Activated CD4-positive, alpha-beta T cell treated with anti-CD3 and anti-CD28 coated beads, Interleukin-2, amount 10 ng/mL, durations not matched to agents 7 days and 5 days (primary cell): ENCODE data around the gene C16orf78. TPM values are rescaled to one million over a fixed set of nuclear protein-coding genes. Genes with fewer than 3 reads are reported as not detected.

ENCODE experiments used
- CTCF ChIA-PET: fragments of 350-600 bp; sonication (Branson Sonifier 250); formaldehyde crosslinking; loops from one replicate; lab custom pipeline; 2021; ENCODE audit warnings: antibody characterized with exemption; lab: Charles Lee
- POLR2A ChIA-PET: fragments of 350-600 bp; sonication (Branson Sonifier 250); formaldehyde crosslinking; loops from one replicate; lab custom pipeline; 2021; ENCODE audit warnings: antibody characterized with exemption; lab: Charles Lee
- DNase-seq: peaks from one replicate; pipeline ENCODE4 v3.0.0-alpha.2; 2020
- H3K27ac Mint-ChIP-seq: one replicate; pipeline ENCODE4 v1.8.0; 2021; ENCODE audit warnings: mild to moderate bottlenecking, moderate library complexity, mixed read lengths
- H3K27me3 Mint-ChIP-seq: one replicate; pipeline ENCODE4 v1.8.0; 2021; ENCODE audit warnings: mixed read lengths
- H3K36me3 Mint-ChIP-seq: one replicate; pipeline ENCODE4 v1.8.0; 2021; ENCODE audit warnings: low read depth, mixed read lengths
- H3K4me1 Mint-ChIP-seq: one replicate; pipeline ENCODE4 v1.8.0; 2021; ENCODE audit warnings: mixed read lengths
- H3K4me3 Mint-ChIP-seq: one replicate; pipeline ENCODE4 v1.8.0; 2021; ENCODE audit warnings: mild to moderate bottlenecking, moderate library complexity, mixed read lengths
- H3K9me3 Mint-ChIP-seq: one replicate; pipeline ENCODE4 v1.8.0; 2021; ENCODE audit warnings: mixed read lengths
- total RNA-seq, 2 experiments: library from RNA; stranded (reverse); gene quantifications; one replicate each; pipeline ENCODE4 v1.2.3, GENCODE V29; 2021

The C16orf78 gene, protein sequence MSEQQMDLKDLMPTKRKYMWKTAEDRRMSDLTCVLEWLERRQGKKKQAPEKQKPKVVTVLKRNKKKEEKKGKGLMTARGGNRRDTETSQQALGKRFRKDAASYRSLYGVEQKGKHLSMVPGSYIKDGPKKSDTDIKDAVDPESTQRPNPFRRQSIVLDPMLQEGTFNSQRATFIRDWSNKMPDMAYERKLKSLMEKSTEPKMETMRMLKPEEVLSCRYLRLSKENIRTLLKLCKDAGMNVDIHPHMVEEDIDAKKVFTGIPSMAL
- not detected for total RNA-seq

DNA sequence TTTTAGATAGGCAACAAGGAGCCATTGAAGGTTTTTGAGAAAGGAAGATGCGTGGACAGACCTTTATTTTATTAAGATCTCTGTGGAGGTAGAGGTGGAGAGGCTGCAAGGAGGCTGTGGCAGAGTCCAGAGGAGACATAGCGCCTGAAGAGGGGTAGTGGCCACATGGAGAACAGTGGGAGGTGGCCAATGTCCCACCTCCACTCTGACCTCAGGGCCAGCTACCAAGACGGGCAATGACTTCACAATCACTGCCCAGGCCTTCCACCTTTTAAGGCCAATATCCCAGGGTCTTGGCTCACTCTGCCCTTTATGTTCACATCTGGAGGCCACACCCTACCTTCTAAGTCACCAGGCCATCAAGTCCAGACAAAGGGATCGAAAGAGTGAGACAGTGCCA is at the start of gene C16orf78:
C16orf78 (plus strand) TSS at position 301 of the 400 bp plus-strand sequence. CDS start 136 bp downstream, outside the sequence.
- Mint-ChIP-seq H3K27me3 (peaks cover 6% of the 10 kb centered on the region), H3K27ac (no peak within 1 kb of the TSS), H3K4me1 (no peaks in the 10 kb centered on the region), H3K4me3 (no peak within 1 kb of the TSS), H3K9me3 (no peaks in the 10 kb centered on the region), H3K36me3 (no peaks in the 10 kb centered on the region)
- ChIA-PET POLR2A (no interaction called here), CTCF (no interaction called here)
- DNase-seq: no peak

DNA sequence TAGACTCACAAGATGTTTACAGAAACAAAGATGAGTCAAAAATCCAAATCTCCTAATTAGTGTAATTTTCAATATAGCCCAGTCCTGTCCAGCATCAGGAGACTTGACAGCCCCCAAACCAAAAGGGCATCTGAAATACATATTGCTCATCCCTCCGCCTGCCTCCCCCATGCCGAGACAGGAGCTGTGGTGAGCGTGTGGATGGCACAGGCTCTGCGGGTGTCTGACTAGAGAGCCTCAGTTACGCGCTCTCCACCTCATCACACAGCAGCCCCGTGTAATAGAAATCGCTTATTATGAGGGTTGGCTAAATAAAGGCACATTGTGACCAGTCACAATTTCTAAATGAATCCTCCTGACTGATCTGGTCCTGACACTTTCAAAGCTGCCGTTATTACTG is 48.9 kb upstream of the C16orf78 start:
- Mint-ChIP-seq H3K4me1 (no peaks in the 10 kb centered on the region), H3K27ac (no peak overlapping the region), H3K36me3 (no peaks in the 10 kb centered on the region), H3K9me3 (no peaks in the 10 kb centered on the region), H3K27me3 (peaks cover 1% of the 10 kb centered on the region), H3K4me3 (no peak overlapping the region)
- DNase-seq: no peak
- ChIA-PET CTCF (no interaction called here), POLR2A (no interaction called here)

DNA sequence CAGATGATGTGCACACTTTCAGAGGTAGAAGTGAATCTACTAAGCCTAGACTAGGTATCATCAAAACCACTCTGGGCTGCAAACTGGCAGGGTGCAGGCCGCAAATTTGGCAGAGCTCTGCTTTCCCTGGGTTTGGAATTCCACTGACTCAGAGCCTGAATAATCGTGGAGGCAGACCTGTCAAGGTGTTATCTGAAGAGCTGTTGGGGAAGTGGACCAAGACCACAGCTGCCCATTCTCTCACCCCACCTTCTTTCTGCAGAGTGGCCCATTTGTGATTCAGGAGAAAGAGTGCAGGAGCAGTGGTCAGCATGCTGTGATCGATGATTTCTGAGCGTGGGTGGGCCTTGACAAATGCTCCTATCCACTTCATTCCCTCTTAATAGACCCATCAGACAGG is 46.1 kb upstream of the C16orf78 start:
- CTCF ChIA-PET: no interaction called here
- H3K4me3 Mint-ChIP-seq: no peak overlapping the region
- H3K4me1 Mint-ChIP-seq: no peaks in the 10 kb centered on the region
- H3K9me3 Mint-ChIP-seq: no peaks in the 10 kb centered on the region
- H3K27ac Mint-ChIP-seq: no peak overlapping the region
- POLR2A ChIA-PET: no interaction called here
- DNase-seq: no peak
- H3K36me3 Mint-ChIP-seq: no peaks in the 10 kb centered on the region
- no peaks in the 10 kb centered on the region for H3K27me3 Mint-ChIP-seq

DNA sequence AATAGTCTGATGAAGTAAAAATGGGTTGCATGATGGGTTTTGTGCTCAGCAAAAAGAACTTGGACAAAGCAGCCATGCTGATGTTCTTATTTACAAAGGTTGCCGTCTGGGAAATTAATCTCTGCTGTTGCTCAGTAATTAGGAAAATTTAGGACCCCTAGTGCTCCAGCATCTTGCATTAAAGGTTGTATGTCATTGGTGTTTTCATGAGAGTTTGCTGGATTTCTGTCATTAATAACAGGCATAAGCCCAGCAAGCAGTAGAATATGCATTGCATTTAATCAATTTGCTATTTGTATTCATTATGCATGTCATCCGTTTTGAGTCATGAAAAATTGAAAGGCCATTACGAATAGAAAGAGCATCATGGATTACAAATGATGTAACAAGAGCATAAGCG is 45.3 kb upstream of the C16orf78 start:
- ChIA-PET CTCF (no interaction called here), POLR2A (no interaction called here)
- Mint-ChIP-seq H3K9me3 (no peaks in the 10 kb centered on the region), H3K4me1 (no peaks in the 10 kb centered on the region), H3K4me3 (no peak overlapping the region), H3K27me3 (no peaks in the 10 kb centered on the region), H3K36me3 (no peaks in the 10 kb centered on the region), H3K27ac (no peak overlapping the region)
- DNase-seq: no peak

DNA sequence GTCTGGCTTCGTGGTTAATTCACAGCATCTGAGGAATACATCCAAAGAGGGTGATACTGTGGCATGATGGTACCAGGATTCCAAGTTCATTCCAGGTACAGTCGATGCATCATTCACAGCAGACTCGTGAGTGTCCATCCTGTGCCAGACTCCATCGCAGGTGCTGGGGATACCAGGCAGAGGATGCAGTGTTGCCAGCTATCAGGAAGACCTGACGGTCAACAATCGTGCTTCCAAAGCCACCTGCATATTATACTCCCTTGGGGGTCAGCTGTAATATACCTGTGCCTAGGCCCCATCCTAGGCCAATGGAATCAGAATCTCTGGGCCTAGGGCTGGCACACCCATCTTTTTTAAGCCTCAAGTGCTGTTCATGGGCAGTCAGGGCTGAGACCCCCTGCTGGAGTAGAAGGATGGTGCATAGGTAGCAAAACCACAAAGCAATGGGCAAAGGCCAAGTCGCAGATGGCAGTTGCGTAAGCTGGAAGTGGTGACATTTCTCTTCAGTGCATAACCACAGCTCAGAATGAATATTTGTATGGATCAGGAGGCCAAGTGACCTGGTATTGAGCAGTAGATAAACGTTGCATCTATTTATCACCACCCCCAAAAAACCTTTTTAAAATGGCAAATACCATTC is 42.9 kb upstream of the C16orf78 start:
- CTCF ChIA-PET: no interaction called here
- Mint-ChIP-seq H3K4me1 (no peaks in the 10 kb centered on the region), H3K27me3 (no peaks in the 10 kb centered on the region), H3K27ac (no peak overlapping the region), H3K36me3 (no peaks in the 10 kb centered on the region), H3K9me3 (no peaks in the 10 kb centered on the region), H3K4me3 (no peak overlapping the region)
- DNase-seq: no peak
- POLR2A ChIA-PET: no interaction called here

DNA sequence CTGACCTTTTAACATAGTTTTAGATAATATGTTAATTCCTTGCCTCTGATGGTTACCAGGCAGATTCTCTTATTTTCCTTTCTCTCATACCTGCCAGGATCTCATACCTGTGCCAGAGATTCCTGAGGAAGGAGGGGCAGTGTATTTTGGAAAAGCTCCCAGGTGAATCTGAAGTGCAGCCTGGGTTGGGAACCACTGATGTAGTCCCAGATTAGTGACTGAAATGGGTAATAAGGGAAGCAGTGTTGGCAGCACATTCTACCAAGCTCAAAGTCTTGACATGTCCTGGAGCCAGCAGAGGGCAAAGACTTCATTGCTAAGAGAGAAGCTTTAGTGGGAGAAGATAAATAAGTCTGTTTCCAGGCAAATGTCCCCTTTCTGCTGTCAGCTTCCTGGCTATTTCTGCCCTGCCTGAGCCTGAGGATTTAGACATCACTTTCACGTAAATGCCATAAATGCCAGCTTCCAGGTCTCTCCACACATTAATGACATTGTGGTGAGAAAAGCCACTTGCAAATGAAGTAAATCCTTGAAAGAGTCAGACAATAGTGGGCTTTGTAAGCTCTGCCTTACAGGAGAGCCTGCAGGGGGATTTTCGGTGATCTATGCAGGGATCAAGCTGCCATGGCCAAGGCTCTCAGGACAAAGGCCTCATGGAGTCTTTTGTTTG is 40.9 kb upstream of the C16orf78 start:
- Mint-ChIP-seq H3K27me3 (no peaks in the 10 kb centered on the region), H3K27ac (no peak overlapping the region), H3K4me1 (no peaks in the 10 kb centered on the region), H3K4me3 (no peak overlapping the region), H3K9me3 (no peaks in the 10 kb centered on the region), H3K36me3 (no peaks in the 10 kb centered on the region)
- CTCF ChIA-PET: no interaction called here
- POLR2A ChIA-PET: no interaction called here
- no peak for DNase-seq

DNA sequence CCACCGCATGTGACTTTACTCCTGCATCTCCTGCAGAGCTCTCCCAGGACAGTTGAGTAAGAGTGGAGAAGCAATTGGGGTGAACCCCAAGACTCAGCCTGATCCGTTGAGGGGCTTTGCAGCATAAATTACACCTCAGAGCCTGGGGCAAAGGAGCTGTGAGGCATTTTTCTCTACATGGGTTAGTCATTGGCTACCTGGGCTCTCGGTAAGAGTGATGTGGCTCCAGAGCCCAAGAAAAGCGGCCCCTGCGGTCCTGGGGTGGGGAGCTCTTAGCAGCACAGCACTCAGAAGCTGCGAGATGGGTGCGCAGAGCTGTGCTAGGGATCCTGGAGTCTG is 40.4 kb upstream of the C16orf78 start:
- no peak overlapping the region for H3K4me3 Mint-ChIP-seq
- H3K36me3 Mint-ChIP-seq: no peaks in the 10 kb centered on the region
- no peaks in the 10 kb centered on the region for H3K4me1 Mint-ChIP-seq
- H3K9me3 Mint-ChIP-seq: no peaks in the 10 kb centered on the region
- no peak for DNase-seq
- no peaks in the 10 kb centered on the region for H3K27me3 Mint-ChIP-seq
- ChIA-PET POLR2A (no interaction called here), CTCF (no interaction called here)
- no peak overlapping the region for H3K27ac Mint-ChIP-seq

DNA sequence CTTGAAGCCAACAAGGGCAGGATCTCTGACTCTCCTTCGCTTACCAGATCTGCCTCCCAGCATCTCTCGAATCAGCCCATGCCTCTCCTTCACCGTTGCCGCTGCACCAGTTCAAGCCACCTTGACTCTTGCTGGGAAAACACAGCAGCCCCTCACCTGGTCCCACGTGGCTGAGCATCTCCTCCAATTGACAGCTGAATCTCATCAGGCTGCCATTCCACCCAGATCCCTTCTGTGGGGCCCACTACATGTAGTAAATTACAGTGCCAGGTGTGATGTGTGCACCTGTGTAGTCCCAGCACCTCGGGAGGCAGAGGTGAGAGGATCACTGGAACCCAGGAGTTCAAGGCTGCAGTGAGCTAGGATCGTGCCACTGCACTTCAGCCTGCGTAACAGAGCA is 37.8 kb upstream of the C16orf78 start:
- no peaks in the 10 kb centered on the region for H3K4me1 Mint-ChIP-seq
- H3K9me3 Mint-ChIP-seq: no peaks in the 10 kb centered on the region
- no peaks in the 10 kb centered on the region for H3K36me3 Mint-ChIP-seq
- H3K27me3 Mint-ChIP-seq: no peaks in the 10 kb centered on the region
- ChIA-PET POLR2A (no interaction called here), CTCF (no interaction called here)
- H3K27ac Mint-ChIP-seq: no peak overlapping the region
- no peak overlapping the region for H3K4me3 Mint-ChIP-seq
- no peak for DNase-seq

DNA sequence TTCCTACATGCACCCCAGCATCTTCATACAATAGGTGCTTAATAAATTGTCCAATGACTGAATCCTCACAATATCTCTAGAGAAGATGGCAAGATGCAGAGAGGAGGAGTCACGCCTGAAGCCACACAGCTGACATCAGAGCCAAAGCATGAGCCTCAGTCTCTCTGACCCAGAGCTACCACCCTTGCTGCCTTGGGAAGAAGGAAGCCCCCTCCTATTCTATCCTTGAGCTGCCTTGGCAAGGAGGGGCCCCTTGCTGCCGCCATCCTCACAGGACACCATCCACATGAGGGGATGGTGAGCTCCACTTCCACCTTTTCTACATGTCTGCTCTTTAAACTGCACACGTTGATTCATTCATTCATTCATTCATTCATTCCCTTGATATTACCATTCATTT is 37.0 kb upstream of the C16orf78 start:
- H3K4me3 Mint-ChIP-seq: no peak overlapping the region
- no peak overlapping the region for H3K27ac Mint-ChIP-seq
- ChIA-PET CTCF (no interaction called here), POLR2A (no interaction called here)
- no peaks in the 10 kb centered on the region for H3K4me1 Mint-ChIP-seq
- no peaks in the 10 kb centered on the region for H3K36me3 Mint-ChIP-seq
- no peak for DNase-seq
- no peaks in the 10 kb centered on the region for H3K27me3 Mint-ChIP-seq
- H3K9me3 Mint-ChIP-seq: no peaks in the 10 kb centered on the region

DNA sequence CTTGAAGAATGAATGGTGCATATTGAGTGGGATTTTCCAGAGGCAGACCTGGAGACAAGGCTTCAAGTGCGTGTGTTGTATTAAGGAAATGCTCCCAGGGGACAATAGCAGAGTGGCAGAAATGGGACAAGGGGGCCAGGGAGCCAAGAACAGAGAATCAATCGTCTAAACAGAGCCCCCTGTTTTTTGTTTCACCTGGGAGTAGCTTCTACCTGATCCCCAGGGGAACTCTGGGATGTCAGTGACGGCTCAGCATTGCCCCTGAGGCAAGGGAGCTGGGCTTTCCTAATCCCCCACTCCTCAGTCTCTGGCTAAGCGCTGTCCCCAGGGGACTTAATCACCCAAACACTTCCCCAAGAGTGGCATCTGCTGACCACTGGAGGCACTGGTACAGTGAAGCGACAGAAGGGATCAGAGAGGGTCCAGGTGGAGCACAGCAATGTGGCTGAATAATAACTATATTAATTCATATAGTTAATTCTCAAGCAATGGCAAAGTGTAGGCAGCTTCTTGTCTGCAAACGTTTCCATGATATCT is 35.7 kb upstream of the C16orf78 start:
- no peaks in the 10 kb centered on the region for H3K9me3 Mint-ChIP-seq
- no peak overlapping the region for H3K27ac Mint-ChIP-seq
- ChIA-PET POLR2A (no interaction called here), CTCF (interaction anchor here (0.8 kb wide), 1 partner anchor 9 kb away, joined by 3 read pairs; no protein-coding TSS in a partner anchor)
- DNase-seq: no peak
- H3K4me1 Mint-ChIP-seq: no peaks in the 10 kb centered on the region
- H3K27me3 Mint-ChIP-seq: no peaks in the 10 kb centered on the region
- no peak overlapping the region for H3K4me3 Mint-ChIP-seq
- no peaks in the 10 kb centered on the region for H3K36me3 Mint-ChIP-seq

DNA sequence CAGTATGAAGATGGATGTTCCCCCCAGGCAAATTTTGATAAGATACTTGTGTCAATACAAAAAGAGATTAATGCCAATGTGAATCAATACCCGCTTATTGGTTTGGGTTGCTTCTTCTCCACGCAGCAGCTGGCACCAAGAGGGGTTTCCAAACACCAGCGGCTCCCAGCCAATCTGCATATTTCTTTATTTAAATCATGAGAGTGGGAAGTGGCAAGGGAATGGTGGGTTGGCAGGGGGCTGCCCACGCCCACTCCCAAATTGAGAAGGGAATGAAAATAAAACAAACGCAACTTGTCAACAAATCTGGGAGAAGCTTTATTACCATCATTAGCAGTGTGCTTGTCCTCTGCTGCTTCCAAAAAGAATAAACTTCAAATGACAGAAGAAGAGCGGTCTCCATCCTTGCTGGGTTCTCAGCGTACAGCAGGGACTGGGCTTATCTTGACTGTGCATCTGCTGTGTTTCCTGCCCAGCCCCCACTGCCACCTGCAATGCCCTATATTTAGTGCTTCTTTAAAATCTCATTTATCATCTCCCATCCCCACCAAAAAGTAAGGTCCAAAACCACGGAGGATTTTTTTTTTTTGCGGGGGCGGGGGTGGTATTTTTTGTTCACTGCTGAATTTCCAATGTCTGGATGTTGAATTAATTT is 34.9 kb upstream of the C16orf78 start:
- CTCF ChIA-PET: no interaction called here
- no peak for DNase-seq
- Mint-ChIP-seq H3K27me3 (no peaks in the 10 kb centered on the region), H3K4me1 (no peaks in the 10 kb centered on the region), H3K4me3 (no peak overlapping the region), H3K27ac (no peak overlapping the region), H3K36me3 (no peaks in the 10 kb centered on the region), H3K9me3 (no peaks in the 10 kb centered on the region)
- POLR2A ChIA-PET: no interaction called here

DNA sequence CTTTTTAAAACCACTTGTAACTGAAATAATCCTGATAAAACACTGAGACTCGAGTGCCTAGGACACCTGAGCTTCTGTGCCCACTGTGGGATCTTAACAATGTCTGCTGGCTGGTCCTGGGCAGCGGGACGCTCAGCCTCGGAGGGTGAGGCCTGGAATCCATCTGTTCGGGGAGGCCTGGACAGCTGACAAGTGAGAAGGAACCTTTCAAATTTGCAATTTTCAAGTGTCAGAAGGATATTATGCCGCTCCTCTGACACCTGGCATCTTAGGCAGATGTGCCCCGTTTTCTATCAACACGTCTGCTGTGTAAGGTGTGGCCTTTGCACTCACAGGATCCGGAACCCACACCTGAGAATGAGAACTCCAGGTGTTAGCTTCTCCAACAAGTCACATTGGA is 33.1 kb upstream of the C16orf78 start:
- Mint-ChIP-seq H3K27me3 (no peaks in the 10 kb centered on the region), H3K4me1 (no peaks in the 10 kb centered on the region), H3K4me3 (no peak overlapping the region), H3K9me3 (no peaks in the 10 kb centered on the region), H3K27ac (no peak overlapping the region), H3K36me3 (no peaks in the 10 kb centered on the region)
- DNase-seq: no peak
- POLR2A ChIA-PET: no interaction called here
- CTCF ChIA-PET: no interaction called here

DNA sequence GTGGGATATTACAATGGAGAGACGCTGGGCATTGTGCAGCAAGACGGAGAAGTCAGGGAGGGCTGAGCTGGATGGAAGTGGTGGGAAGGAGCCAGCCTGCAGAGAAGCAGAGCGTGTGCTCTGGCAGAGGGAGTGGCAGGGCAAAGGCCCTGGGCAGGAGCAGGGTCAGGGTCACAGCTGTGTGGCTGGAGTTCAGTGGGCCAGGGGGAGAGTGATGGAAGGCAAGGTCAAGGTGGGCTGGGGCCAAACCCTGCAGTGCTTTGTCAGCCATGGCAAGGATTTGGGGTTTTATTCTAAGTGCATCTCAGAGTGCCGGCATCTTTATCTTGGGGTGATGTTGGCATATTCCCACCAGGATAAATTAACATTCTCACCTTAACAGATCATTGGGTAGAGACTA is 31.9 kb upstream of the C16orf78 start:
- ChIA-PET CTCF (no interaction called here), POLR2A (no interaction called here)
- Mint-ChIP-seq H3K4me3 (no peak overlapping the region), H3K27me3 (no peaks in the 10 kb centered on the region), H3K4me1 (no peaks in the 10 kb centered on the region), H3K36me3 (no peaks in the 10 kb centered on the region), H3K9me3 (no peaks in the 10 kb centered on the region), H3K27ac (no peak overlapping the region)
- DNase-seq: no peak
